ENCODE results near the gene ACOT7. TPM values are rescaled to one million over a fixed set of nuclear protein-coding genes. Genes with fewer than 3 reads are reported as not detected.

ACOT7 gene
- polyA plus RNA-seq, 4 donors, result 18.2 to 34.2 (median 27.5) TPM

- DNase-seq (ENCODE audit: low read depth in 4 of 4, low spot score in 3 of 4), result no peak
Observed at GRCh38 chr1:6257541-6258069, 136.0 kb downstream of the ACOT7 start.

- no peak for DNase-seq (ENCODE audit: low read depth in 4 of 4, low spot score in 3 of 4)
Observed at GRCh38 chr1:6256645-6257044, 136.9 kb downstream of the ACOT7 start.

GRCh38 chr1:6254691-6255090 is 138.9 kb downstream of the ACOT7 start:
- DNase-seq (ENCODE audit: low read depth in 4 of 4, low spot score in 3 of 4), result no peak

- no peak for DNase-seq (ENCODE audit: low read depth in 4 of 4, low spot score in 3 of 4)
Observed at GRCh38 chr1:6253380-6253779, 140.2 kb downstream of the ACOT7 start.

- DNase-seq (ENCODE audit: low read depth in 4 of 4, low spot score in 3 of 4), result no peak
Observed at GRCh38 chr1:6252374-6252710, 141.2 kb downstream of the ACOT7 start.

GRCh38 chr1:6251681-6252373 is 141.7 kb downstream of the ACOT7 start:
- no peak for DNase-seq (ENCODE audit: low read depth in 4 of 4, low spot score in 3 of 4)

- no peak for DNase-seq (ENCODE audit: low read depth in 4 of 4, low spot score in 3 of 4)
Observed at GRCh38 chr1:6251233-6251632, 142.3 kb downstream of the ACOT7 start.

- no peak for DNase-seq (ENCODE audit: low read depth in 4 of 4, low spot score in 3 of 4)
Observed at GRCh38 chr1:6249739-6250689, 143.6 kb downstream of the ACOT7 start.

- DNase-seq (ENCODE audit: low read depth in 4 of 4, low spot score in 3 of 4), result no peak
Observed at GRCh38 chr1:6248932-6249738, 144.4 kb downstream of the ACOT7 start.

GRCh38 chr1:6248161-6248776 is 145.3 kb downstream of the ACOT7 start:
- DNase-seq (ENCODE audit: low read depth in 4 of 4, low spot score in 3 of 4), result no peak

GRCh38 chr1:6247651-6248050 is 145.9 kb downstream of the ACOT7 start:
- no peak for DNase-seq (ENCODE audit: low read depth in 4 of 4, low spot score in 3 of 4)

GRCh38 chr1:6246497-6247467 is 146.8 kb downstream of the ACOT7 start:
- peak in 1 of 4 donors; percentile 62 for DNase-seq (ENCODE audit: low read depth in 4 of 4, low spot score in 3 of 4)

- no peak for DNase-seq (ENCODE audit: low read depth in 4 of 4, low spot score in 3 of 4)
Observed at GRCh38 chr1:6245869-6246496, 147.6 kb downstream of the ACOT7 start.

GRCh38 chr1:6245086-6245868 is 148.3 kb downstream of the ACOT7 start:
- peak in 2 of 4 donors; percentile 66 to 70 for DNase-seq (ENCODE audit: low read depth in 4 of 4, low spot score in 3 of 4)

- no peak for DNase-seq (ENCODE audit: low read depth in 4 of 4, low spot score in 3 of 4)
Observed at GRCh38 chr1:6244401-6245049, 149.0 kb downstream of the ACOT7 start.

GRCh38 chr1:6243993-6244392 is 149.6 kb downstream of the ACOT7 start, which contains the start of gene HES3:
Gene HES3, plus strand, starts transcription at chr1:6244179. Its CDS starts 187 bp downstream, at chr1:6244366.
- DNase-seq (ENCODE audit: low read depth in 4 of 4, low spot score in 3 of 4), result no peak
